Stimulated activated CD4-positive, alpha-beta T cell treated with anti-CD3 and anti-CD28 coated beads, Interleukin-15, amount 100 ng/mL, for 1 hour (primary cell): ENCODE results near the gene GPD2.

Experiments
- DNase-seq, 2 donors: peaks; one replicate each; pipeline ENCODE4 v3.0.0-alpha.2; 2020; ENCODE audit warnings: low read depth in 1 of 2, low spot score in 1 of 2

The GPD2 gene

DNA sequence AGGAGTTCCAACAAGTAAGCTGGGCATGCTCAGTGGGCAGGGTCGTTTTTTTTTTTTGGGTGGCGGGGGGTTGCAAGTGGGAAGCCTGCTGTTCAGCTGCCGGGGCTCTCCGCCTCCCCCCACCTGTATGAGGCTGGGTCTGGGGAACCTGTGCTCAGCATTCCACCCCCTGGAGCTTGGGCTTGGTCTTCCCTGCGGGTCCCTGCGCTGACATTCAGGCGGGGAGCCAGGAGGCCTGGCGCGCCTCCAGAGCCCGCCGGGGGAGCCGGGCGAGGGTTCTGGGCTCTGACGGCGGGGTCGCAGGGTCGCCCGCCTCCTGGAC lies 822 bp upstream of the GPD2 start:
- DNase-seq, result no peak

DNA sequence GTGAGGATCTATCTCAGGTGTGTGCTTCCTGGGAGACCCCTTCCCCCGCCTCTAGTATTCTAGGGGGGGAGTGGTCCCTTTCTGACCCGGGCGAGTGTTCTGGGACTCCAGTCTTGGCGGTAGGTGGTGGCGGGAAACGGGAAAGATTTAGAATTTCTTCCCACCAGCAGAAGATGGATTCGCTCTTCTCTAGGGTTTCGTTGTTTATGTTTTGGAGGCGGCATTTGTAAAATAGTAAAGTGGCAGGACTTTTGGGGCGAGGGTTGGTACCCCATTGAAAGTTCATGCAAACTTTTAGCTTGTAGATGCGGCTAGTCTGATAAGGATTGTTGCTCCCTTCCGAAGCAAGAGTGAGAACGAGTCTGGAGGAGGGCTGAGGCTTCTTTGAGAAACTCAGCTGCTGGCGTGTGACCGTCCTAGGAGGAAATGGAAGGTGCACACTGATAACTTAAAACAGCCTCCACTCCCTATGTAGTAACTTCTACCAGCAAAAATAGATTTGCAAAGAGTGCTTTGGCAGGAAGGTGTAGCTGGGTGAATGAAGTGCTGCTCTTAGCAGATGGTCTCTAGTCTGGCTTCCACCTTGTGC lies 412 bp downstream of the GPD2 start:
- DNase-seq, result no peak

DNA sequence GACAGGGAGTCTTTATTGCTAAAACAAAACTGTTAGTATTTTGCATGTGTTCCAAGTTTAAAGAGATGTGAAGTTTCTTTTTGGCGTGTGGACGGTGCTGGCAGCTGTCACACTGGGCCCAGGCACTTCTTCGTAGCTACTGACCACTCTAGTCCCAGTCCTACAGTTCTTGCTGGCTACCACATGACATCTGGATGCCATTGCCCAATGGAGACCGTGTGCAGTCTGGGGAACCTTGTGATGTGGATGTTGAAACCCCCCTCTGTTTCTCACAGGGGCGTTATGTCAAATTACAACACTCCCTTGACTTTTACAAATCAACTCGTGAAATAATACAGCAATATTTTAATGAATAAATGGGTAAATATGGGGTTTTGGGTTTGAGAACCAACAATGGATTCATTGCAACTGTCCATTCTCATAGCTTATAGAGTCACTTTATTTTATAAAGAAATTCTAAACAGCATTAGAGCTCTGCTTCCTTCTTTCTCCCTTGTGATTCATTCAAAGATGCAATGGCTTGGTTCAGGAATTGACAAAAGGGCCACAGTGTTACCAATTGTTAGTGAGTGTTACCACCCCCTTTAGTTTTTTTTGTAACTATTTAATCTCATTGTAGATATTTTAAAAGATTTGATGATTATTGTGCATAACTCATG lies 1.2 kb downstream of the GPD2 start:
- no peak for DNase-seq

DNA sequence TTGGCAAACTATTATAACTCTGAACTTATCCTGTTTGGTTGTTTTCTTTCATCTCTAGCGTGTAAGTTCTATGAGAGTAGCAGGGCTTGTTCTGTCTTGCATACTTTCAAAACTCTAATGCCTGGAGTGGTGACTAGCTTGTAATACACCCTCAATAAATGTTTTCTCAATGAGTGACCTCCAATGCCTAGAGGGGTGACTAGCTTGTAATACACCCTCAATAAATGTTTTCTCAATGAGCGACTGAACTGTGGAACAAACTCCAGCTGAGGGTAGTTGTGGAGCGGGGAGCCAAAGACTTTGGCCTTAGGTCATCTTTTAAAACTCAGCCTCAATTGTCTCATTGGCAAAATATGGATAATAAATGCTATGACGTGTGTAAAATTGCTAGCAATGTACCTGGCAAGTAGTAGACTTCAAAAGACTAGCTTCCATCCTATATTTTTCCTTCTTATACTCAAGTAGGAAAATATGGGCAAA lies 1.8 kb downstream of the GPD2 start:
- DNase-seq, result no peak

DNA sequence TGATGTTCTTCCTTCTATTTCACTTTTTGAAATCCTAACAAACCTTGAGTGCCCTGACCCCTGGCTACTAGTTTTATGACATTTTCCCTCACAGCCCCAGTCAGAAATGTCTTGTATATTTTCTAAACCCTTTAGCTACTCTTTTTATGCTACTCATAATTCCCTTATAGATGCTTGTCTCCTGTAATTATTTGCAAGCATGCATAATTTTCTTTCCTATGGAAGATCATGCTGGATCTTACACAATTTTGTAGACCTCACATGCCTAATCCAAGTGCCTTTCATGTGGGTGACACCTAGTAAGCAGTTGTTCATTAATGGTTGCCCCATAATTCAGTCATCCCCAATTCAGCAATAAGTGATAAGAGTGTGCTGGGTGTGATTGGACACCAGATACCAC lies 6.9 kb downstream of the GPD2 start:
- no peak for DNase-seq

DNA sequence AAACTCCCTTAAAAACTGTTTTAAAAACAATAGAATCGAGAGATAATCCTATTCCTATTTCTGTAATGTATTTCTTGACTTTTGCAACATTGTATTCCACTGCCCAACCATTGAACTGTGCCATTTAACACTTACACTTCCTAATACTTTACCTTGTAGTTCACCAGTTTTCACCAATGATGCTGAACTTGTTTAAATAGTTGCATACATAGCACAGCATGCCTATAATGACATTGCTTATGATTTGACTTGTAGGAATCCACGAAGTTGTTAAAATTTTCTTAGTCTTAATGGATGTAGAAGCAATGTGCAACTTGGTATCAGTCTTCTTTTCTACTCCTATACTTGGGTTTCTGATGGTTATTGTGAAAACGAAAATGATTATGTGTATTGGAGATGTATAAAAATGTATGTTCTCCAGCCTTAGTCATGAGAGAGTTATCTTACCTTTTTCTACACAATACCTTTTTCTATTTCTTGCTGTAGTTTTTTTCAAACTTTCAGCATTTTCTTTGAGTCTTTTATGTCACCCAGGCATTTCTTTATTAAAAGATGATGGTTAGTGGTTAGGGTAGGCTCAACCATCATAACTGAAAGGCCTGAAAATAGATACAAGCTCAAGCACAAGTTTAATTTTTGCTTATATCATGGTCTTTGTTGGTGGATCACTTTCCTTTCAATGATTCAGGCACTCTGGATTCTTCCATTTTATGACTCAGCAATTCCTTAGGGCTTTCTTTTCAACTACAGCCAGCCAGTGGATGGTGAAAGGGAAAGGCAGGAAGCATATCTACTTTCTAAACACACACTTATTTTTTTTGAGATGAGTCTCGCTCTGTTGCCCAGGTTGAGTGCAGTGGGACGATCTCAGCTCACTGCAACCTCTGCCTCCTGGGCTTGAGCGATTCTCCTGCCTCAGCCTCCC lies 9.4 kb downstream of the GPD2 start:
- DNase-seq, result no peak

DNA sequence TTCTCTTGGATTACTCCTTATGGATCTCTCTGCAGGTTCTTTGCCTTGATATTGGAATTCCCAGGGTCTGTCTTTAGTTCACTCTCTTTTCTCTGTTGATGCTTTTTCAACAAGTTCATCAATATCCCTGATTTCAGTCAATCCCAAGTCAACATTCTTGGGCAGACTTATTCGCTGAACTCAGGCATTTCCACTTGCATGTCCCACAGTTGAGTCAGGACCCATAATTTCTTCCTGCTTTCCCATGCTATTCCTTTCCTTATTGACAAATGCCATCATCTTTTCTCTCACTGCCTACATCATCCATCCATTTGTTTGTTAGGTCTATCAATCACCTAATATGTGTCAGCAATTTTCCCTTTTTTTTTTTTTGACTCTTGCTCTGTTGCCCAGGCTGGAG lies 11.6 kb downstream of the GPD2 start:
- DNase-seq, result no peak

DNA sequence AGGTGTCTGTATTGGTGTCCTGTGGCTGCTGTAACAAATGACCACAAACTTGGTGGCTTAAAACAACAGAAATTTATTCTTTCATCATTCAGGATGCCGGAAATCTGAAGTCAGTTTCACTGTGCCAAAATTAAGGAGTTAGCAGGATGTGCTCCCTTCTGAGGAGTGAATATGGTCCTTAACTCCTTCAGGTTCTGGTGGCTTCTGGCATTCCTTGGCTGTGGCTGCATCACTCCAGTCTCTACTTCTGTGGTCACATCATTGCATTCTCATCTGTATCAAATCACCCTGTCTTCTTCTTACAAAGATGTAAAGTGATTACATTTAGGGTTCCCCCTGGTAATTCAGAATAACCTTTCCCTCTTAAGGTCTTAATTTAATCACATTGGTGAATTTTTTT lies 12.6 kb downstream of the GPD2 start:
- DNase-seq, result no peak

DNA sequence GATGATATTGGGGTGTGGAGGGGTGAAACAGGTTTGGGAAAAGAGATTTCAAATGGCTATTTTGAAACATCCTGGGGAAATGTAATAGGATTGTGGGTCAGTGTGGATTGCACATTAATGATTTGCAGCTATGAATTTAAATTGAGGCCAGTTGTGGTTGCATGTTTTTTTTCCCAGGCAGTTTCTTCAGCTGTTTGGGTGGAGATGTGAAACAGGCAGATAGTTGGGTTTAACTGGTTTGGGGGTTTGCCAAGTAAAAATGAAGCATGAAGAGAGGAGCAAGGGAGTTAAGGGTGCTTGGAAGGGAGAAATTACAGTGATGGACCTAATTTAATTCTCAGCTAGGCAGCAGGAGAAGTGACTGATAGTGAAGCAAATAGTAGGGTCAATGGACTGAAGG lies 16.8 kb downstream of the GPD2 start:
- no peak for DNase-seq

DNA sequence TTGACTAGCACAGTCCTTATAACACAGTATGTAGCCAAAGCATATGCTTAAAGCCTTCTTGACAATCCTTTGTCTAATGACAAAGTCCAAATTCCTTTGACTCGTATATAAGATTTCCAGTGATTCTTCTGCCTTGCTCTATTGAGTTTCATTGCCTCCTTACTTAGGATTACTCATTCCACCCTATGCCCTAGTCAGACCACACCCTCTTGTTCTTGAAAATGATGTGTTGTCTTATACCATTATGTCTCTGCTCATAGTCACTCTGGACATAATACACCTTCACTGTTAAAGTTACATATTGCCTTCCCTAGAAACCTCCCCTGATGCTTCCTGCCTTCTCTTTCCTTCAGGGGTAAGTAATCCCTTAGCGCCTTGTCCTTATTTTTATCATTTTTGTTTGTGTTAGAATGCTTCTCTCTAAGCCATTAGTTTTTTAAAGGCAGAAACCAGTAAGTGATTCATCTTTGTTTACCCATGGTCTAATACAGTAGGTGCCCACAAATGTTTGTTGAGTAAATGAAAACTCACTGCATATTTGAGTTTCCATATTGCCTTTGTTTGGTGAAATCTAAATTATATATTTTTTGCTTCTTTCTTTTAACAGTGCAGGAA lies 19.3 kb downstream of the GPD2 start:
- no peak for DNase-seq

DNA sequence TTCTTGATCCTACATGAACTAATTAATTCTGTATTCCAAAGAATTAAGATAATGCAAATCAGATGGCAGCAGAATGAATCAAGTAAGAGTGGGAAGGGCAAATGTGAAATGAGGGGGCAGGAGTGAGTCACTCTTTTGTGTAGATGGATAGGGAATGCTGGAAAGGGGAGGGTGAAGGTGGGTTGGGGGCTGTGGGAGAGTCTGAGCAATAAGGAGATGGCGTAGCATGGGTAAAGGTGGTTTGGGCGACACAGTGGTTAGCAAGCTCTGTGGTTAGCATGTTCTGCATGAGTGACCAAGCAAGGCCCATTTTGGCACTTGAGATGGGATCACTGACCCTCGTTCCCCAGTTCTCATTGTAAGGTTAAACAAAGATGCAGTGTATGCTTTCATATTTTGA lies 20.4 kb downstream of the GPD2 start:
- no peak for DNase-seq

DNA sequence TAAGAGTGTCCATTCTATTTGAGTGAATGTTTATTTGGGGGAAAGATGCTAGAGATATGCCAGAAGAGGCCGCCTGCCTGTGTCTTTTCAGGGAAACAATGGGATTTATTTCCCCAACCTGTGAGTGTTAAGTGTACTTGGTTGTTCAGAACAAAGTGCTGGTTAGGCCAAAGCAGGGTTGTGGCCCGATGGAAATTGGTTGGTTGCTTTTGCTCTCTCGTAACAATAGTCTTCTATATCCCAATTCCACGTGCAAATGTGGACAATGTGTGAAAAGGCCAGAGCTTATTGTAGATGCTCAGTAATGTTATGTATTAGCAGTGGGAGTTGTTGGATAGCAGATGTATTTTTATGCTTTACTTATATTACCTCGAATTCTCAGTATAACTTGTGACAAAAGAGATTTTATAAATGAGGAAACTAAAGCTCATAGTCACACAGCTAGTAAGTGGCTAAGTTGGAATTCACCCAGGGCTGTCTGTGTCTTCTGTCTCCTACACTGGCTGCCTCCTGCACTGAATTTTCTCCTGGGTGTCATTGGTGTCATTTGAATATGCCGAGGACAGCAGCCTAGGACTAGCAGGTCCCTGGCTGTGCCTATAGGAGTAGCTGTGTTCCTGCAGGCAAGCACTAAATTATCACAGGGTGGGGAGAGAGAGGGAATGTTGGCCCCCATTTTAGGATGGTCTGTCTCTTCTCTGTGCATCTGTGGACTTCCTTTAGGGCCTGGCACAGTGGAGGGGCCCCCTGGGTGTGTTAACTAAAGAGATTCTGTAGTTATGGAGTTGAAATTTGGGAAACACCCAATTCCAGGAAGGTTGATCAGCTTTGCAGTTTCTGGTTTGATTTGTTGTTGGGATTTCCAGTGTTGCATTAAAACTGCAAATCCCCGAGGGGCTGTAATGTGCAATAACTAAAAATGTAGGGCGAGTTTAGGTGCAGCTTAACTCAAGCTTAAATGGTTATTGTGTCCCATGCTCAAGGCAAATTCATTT lies 21.6 kb downstream of the GPD2 start:
- DNase-seq, result no peak

DNA sequence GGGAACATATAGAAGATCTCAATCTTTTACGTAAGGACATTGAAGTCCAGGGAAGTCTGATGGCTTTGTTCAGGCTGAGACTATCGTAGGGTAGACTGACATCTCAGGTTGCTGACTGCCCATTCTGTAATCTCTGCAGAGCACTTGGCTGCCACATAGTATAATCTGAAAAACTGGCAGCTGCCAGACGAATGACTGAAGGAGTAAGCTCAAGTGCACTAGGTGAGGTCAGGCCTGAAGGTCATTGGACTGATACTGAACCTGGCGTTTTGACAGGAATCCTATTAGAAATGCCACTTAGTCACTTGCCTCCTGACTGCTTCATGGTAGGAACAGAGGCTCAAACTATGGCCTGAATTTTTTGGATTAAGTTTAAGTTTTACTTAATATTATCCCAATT lies 23.5 kb downstream of the GPD2 start:
- no peak for DNase-seq

DNA sequence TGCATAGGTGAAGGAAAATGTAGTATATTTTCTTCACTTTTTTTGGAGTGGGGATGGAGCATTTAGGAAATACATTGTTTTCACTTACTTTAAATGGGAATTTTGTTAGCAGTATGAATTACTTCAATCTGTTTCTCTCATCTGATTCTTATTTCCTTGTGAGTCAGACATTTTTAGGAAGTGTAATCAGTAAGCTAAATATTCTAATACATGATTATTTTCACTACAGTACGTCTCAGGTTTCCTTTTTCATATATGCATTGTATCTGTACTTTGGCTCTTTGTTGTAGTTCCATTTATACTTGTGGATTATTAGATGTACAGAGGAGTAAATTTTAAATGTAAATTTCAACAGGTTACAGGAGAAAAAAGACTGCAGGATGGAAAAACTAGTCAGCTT lies 27.9 kb downstream of the GPD2 start:
- DNase-seq, result no peak

DNA sequence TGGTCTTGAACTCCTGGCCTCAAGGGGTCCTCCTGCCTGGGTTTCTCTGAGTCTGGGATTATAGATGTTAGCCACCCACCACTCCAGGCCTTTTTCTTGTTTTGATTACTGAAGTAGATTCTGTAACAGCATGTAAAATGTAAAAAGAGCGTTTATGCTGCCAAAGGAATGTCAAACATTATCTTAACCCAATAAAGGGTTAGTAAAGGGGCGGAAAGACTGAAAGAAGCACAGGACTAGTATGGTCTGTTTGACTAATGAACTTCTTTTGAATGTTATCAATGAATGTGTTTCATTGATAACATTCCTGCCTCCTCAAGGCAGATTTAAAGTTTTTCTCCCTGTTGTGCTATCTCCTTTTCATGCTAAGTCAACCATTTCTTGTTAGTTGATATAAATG lies 29.4 kb downstream of the GPD2 start:
- no peak for DNase-seq

DNA sequence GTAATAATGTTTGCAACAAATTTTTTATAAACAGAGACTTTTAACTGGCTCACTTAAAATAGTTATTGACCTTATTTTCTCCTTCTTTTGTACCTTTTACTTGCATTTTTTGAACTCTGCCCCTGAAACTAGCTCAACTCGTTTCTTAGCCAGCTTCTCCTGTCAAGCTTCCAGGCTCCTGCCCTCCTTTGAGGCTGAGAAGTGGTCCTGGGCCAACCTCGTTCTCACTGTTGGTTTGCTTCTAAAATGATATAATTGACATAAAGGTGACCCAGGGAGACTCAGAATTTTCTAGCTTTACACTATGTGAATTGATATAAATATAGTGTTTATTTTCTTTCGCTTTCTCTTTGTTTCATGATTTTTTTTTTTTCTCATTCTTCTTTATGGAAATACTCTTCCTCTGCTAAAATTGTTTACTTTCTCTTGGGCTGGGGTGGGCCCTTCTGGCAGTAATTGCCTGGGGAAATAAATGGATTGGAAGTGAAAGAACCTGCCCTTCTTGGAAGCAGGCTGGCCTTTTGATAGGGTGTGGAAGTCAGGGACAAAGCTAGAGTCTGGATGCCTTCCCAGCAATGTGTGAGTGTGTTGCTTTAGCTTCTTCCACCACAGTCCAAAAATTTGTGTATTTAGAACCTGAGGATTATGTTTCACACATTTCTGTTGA lies 30.7 kb downstream of the GPD2 start:
- no peak for DNase-seq

DNA sequence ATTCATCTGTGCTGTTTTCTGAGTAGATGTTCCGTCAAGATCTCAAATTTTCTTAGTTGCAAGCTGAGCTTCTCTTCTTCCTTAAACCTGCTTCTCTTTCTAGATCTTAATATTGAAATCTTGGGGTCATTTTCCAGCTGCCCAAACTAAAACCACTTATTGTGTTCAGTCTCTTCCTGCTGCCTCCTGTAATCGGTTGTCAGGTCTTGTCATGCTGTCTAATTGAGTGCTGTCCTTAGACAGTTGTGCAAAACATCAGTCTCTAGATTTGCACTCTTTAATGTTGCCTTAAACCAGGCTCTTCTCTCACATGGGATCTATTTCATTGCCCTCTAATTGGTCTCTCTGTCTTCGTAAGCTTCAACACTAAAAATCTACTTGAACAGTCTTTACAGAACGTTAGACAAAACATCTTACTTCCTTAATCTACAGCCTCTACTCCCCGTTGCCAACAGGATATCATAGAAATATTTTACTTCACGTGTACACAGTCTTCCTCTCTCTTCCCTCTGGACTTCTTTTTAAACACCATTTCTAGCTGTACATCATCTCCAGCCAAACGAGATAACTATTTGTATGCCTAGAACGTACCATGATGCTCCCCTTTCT lies 34.9 kb downstream of the GPD2 start:
- no peak for DNase-seq

DNA sequence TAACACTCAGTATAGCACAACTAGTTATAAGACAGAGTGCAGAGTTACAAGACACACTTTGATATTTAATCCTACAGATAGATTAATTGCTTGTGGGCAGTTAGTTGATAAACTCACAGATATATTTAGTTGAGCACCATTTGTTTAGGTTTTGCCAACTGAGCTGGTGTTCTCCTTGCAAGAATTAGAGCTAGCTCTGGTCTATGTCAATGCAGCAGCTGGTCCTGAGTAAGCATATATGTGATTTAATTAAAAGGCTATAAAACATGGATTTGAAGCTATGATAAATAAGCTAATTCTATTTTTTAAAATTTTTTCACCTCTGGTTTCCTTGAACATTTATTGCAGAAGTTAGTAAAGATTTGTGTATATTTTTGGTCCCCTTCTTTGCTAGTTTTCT lies 35.6 kb downstream of the GPD2 start:
- no peak for DNase-seq

DNA sequence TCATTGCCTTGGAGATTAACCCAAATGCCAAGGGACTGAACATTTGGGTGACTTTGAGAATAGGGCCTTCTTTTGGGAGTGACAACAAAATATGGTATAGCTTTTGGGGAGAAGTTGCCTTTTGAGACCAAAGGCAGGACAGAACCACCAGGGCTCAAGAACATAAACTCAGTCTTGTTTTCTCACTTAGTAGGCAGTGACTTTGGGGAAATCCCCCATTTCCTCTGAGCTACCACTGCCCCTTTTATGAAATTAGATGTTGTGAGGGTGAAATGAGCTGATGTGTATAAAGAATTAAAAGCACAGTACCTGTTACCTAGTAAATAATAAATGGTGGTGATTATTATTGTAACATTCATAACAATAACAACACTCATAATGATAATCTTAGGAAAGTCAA lies 36.5 kb downstream of the GPD2 start:
- DNase-seq, result no peak

DNA sequence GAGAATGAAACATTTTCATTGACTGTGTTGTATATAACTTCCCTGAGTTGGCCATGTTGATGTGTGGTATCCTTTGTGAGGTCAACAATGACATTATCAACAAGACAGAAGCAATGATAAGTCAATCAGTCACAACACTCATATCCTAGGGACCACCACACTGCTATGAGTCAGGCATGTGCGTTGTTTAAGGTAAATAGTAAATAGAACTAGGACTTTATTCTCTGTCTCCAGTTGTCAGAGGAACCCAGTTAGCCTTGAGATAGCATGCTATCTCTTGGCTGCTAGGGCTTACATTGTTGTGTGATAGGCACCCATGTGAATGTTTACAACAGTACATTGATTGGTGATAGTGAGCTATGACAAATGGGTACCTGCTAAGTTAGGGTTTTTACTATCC lies 37.3 kb downstream of the GPD2 start:
- DNase-seq, result no peak
